GM19025 (cell line): ENCODE results near the gene CMTM7.

ENCODE experiments used
- ATAC-seq: cut with Tn5 transposase; IDR thresholded peaks from one replicate; pipeline ENCODE4 v1.9.1; 2021; ENCODE audit warnings: mild to moderate bottlenecking, low read depth, moderate library complexity; ENCODE audit not compliant: unreplicated experiment

CMTM7 gene, protein sequence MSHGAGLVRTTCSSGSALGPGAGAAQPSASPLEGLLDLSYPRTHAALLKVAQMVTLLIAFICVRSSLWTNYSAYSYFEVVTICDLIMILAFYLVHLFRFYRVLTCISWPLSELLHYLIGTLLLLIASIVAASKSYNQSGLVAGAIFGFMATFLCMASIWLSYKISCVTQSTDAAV

DNA sequence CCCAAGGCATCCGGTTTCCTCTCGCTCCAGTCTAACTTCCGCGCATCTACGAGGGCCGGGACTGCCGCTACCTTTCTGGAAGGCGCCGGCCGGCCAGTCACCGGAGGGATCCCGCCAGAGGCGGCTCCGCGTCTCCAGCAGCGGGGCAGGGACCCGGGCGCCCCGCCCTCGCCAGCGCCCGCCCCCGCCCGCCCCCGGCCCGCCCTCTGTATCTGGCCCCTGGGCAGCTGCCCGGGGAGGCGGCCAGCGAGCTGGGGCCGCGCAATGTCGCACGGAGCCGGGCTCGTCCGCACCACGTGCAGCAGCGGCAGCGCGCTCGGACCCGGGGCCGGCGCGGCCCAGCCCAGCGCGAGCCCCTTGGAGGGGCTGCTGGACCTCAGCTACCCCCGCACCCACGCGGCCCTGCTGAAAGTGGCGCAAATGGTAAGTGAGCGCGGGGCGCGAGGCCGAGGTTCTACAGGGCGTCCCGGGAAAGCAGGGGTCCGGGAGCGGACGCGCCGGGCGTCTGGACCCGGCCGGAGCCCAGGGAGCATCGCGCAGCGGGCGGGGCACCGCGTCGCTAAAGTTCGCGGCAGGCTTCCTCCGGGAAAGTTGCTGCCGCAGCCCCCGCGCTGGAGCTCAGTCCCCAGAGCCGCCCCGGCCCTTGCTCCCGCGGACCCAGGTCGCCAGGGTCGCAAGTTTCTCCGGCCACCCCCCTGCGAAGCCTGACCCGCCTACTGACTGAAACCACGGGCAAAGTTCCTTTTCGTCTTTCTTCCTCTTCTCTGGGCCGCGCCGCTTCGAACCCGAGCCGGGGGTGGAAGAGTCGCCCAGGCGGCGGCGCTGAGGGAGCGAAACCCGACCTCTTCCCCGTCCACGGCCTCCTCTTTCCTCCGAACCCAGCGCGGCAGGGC is at the start of gene CMTM7:
CMTM7 (plus strand) TSS at position 211 of the 893 bp plus-strand sequence; CDS start at position 265, 54 bp downstream.
- ATAC-seq = peak; percentile 59

DNA sequence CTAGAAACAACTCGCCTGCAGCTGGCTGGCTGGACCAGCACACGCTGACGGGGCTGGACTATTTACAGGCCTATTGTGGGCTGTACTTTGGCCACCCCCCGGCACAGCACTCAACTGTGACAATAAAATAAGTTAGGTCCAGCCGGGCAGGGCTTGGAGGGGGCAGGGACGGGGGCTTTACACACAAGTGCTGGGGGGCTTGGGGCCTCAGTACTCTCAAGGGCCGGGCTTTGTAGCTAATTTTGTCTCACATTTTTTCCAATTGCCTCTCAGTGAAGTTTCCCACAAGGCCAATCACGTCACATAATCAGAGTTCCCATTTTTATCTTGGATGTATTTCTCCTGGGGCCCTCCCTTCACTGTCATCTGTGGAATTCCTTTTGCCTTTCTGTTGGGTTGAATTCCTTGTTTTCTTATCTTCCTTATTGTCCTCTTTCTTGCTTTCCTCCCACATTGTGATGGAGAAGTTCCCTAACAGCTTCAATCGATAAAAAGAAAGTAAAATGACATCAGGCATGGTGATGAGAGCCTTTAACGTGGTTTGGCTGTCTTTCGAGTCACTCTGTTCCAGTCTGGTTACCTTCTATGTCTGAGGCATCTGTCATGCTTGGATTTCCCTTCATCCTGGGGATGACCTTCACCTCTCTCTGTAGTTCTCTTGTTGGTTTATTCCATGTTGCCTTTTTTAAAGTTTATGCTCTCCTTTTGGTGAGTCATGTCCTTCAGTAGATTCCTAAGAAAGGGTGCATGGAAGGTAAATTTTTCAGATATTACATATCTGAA is 44.1 kb upstream of the CMTM7 start:
- ATAC-seq = no peak

DNA sequence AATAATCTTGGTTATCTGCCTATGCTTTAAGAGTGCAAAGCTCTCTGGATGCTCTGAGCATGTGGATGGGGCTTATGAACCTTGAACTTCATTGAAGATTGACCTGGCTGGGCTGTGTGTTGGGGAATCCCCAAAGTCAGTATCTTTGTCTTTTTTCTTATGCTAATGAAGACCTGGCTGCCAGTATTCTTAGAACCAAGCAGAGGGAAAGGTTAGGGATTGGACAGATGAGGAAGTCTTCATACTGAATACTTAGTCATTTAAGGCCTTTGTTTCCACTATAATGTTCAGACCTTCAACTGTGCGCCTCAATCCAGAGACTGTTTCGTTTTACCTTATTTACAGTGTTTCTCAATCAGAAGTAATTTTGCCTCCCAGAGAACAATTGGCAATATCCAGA is 42.5 kb upstream of the CMTM7 start:
- ATAC-seq = no peak

DNA sequence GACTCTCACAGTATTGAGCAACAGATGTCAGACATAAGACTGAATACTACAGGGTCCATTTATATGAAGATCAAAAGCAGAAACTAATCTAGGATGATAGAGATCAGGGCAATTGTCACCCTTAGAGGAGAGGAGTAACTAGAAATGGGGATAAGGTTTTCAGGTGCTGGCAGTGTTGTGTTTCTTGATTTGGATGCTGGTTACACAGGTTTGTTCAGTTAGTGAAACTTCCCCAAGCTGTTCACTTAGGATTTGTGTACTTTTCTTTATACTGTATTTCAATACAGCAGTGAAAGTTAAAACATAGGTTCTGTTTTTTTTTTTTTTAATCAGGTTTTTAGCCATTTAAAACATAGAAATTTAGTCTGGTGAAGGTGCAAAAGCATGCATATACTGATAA is 39.1 kb upstream of the CMTM7 start:
- ATAC-seq = no peak

DNA sequence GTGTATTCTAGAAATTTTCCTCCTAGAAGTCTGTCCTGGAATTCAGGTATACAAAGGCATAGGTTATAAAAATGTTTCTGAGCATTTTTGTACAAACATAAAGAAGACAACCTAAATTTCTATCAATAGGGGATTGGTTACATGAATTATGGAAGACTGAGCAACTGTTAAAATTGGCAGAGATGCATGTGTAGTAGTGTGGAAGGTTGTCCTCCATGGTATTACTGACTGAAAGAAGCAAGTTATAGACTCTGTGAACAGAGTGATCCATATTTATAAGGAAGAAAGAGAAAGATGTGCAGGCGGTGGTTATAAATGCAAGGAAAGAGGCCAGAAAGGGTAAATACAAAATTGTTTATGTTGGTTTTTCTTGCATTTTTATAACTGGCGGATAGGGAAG is 38.3 kb upstream of the CMTM7 start:
- no peak for ATAC-seq

DNA sequence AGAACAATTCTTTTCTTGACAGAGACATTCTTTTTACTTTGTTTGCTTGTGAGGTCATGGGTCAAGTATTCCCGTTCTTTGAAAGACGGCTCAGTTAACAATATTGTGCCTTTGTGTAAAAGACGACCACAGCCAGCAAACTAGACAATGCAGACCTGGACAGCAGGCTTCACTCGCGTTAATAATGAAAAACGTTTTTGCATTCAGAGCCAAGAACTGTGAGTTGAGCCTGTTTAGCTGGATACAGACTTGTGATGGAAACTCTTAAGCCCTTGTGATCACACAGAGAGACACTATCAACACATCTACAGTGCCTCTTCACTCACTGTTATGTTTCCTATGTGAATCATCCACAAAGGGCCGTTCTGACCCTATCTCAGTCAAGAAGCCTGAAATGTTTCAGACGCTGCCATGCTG is 37.3 kb upstream of the CMTM7 start:
- ATAC-seq = no peak

DNA sequence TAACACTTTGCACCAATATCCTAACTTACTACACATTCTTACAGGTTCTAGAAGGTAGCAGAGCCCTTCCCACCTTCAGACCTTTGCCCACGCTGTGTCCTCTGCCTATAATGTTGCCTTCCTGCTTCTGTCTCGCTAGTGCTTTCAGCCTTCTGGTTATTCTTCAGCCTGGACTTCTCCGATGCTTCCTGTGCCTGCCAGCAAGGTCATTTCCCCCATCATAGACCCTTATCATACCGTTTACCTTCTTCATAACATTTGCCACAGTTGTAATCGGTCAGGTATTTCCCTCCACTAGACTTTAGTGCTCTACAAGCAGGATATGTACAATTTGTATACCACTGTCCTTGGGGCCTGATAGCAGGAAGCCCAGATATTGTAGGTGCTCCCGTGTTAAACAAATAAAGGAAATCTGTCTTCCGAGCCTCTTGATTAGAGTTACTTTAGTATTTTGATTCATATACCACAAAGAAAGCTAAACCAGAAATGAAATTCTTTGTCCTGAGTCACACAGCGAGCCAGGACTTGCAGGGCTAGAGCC is 35.8 kb upstream of the CMTM7 start:
- ATAC-seq = no peak

DNA sequence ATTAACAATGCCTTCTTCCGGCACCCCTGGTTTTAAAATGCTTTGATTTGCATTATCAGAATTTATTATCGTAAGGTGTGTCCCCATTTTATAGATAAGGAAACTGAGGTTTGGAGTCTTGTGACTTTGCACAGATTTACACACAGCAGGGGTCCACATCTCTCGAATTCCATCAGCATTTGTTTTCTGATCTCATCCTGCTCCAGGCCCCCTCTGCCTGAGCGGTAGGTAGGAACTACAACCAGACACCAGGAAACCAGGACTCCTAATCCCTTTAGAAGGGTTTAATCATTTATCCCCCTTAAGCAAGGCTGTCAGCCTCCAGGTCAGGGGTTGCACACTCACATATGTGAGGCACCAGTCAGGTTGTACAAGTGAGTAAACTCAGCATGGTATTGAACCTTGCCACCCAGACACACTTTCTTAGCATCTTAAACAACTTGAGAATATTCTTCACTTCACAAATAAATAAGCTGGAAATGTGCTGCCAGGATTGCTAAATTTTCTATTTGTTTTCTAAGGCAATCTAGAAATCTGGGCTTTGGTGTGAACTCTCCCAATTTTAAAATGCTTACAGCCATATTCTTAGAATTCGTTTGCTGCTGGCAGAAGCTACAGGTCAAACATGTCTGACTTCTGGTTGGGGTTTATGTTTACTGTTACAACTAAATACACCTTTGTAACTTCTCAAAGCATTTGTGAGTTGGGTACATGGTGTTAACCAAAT is 31.7 kb upstream of the CMTM7 start:
- ATAC-seq = no peak

DNA sequence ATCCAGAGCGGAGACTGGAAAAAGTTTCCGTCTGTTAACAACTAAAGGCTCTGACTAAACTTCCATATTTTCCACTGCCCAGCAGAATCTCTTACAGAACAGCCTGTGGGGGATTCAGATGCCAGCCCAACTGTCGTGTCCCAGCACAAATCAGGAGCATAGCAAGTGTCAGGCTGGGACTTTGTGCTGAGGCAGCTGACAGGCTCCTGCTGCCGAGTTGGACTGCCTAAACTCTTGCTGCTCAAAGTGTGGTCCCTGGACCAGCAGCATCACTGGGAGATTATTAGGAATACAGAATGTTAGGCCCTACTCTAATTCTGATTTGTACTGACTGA is 31.2 kb upstream of the CMTM7 start:
- ATAC-seq = no peak

DNA sequence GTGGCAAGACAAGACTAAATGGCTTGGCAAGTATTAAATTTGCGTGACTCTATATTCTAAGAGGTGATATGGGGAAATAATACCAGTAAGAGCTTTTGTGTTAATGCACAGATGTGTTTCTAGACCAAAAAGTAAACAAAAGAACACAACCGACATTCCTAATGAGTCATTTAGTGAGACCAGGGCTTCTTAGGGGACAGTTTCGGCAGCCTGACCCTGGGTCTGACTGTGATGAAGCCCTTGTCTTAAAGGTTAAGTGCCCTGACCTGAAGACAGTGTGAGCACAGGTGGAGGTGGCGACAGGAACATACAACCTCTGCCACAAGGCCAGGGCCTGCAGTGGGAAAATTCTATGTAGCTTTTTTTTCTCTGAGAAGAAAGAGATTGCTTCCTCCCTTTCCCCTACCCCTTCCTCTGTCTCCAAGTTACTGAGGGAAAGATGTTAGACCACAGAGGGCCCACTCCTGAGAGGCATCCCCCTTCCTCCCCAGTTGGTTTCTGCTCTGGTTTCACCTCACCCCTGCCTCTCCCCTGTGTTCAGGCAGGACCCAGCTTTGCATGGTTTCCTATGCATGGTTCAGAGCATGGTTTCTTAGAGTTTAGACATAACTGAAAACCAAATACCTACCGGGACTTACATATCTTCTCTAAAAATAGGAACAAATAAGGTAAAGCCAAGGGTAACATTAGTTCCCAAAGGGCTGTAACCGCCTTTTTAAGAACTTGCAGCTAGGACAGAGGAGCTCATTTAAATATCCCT is 24.8 kb upstream of the CMTM7 start:
- ATAC-seq = no peak

DNA sequence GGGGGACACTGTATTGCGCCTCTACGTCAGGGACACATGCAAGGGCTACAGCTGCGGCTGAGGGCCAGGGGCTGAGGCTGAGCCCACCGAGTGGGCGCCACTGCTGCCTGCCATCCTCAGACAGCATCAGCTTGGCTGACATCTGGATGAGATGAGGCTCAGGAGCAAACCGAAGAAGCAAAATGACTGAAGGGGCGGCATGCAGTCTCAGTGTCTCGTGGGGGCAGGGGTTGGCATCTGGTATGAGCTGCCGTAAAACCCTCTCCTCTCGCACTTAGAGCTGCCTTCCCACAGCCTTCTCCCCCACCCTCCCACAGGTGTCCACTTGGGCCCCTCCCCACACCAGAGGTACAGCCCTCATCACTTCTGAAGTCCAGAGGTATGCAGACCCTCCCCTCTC is 24.2 kb upstream of the CMTM7 start:
- no peak for ATAC-seq

DNA sequence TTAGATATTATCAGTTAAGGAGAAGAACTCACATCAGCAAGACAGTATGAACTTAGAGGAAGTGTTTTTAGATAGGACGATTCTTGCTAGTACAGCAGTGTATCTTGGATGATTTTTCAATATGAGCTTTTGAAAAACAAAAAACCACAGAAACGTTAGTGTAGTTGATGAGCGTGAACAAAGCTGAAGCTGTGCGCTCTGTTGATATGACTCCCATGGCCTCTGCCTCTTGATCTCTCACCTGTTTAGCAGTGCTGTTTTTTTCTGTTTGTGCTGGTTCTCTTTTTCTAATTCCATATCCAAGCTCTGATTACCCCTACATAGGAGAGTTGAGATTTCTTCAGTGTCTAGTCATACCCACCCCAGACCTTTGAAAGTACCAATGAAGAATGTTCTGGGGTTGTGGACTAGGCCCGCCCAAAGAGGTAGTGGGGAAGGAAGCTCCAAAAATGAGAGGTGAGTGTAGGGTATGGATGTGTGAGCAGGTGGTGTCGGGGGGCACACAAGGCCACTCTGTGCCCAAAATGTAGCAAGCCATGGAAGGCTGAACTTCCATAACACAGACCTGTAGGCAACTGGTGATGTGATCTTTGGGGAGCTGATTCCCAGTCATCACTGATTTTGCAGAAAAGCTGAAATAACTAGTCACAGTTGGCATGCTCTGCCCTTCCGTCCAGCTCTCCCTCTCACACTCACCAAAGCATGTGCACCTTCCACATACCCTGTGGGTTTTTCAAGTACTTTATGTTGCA is 20.0 kb upstream of the CMTM7 start:
- no peak for ATAC-seq

DNA sequence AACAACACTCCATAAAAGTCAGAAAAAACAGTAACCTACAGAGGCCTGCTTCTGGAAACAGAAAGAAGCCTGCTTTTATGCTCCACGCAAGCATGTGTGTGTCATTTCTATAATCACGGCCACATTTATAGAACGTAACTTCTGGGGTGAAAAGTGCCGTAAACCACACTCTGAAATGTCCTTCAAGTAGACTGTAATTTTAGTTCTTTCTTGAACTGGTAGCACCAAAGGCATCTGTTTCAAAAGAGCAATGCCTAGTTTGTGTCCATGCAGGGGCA is 19.5 kb upstream of the CMTM7 start:
- ATAC-seq = no peak

DNA sequence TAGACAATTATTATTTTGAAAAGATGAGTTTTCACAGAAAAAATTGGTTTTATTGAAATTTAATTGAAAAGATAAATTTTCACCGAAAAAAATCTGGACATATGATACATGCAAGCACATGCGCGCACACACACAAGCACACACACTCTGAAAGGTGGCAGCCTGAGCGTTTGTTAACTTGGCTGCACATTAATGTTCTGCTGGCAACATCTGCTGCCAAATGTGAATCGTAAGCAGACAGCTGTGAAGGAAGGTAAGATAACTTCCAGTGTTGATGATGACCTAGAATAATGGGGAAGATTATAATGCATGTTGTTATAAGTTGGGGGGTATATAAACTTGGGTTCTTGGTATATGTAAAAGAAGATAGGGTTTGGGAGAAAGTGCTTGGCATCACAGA is 18.4 kb upstream of the CMTM7 start:
- ATAC-seq = no peak

DNA sequence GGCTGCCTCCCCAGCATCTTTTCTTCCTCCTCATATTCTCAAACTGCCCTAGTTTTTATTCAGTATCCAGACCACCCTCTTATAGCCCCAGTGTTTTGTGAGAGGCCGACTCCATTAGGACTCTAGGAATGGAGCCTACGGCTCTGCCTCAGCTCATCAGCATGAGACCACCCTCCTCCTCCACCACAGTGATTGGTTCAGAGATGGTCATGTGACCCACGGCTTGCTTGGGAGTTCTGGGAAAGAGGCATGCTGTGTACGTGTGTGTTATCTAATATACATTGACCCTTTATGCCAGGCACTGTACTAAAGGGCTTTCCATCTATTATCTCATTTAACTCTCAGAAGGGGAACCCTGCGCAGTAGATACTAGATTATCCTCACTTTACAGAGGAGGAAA is 17.8 kb upstream of the CMTM7 start:
- no peak for ATAC-seq

DNA sequence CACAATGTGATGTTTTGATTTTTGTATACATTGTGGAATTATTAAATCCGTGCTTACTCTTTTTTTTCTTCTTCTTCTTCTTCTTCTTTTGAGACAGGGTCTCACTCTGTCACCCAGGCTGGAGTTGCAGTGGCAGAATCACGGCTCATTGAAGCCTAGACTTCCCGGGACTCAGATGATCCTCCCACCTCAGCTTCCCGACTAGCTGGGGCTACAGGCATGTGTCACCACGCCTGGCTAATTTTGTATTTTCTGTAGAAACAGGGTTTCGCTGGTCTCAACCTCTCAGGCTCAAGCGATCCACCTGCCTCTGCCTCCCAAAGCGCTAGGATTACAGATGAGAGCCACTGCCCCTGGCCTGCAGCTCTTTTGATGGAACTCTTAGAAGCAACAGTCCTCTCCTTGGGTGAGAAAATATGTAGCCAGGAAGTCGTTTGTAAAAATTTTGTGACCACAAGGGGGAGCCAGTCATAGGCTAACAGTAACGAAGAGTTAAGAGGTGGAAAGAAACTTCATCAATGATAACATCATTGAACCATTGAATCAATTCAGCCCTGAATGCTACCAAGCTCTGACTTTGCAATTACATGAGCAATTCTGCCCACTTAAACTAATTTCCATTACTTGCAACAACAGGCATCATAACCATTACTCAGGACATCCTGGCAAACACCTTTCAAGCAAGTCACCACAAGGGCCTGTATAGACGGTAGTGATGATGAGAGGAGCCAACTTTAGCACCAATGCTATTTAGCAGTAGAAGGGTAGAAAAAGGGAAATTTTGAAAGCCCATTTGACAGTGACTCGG is 16.7 kb upstream of the CMTM7 start:
- ATAC-seq = no peak

DNA sequence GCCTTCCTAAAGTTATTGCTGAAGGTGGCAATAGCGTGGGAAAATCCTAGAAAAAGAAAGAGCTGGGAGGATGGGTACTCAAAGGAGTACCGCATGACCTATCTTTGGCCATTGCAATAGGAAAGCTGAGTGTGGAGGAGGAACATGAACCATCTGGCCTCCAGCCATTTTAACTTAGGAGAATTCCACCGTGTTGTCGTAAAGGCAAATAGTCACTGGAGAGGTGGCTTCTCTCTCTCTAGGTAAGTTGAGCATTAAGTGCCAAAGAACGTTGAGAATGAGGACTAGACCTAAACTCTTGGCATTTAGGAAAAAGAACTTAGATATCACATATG is 16.1 kb upstream of the CMTM7 start:
- ATAC-seq = no peak

DNA sequence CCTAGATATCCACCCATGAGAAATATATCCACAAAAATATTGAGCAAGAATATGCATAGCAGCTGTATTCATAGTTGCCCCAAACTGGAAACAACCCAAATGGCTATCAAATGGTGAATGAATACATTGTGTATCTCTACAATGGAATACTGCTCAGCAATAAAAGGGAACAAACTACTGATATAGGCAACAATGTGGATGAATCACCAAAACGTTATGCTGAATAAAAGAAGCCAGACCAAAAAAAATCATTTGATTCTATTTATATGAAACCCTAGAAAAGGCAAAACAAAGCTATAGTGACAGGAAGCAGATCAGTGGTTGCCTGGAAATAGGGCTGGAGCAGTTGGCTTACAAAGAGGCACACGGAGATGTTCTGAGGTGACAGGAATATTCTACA is 15.5 kb upstream of the CMTM7 start:
- ATAC-seq = no peak
